GM13976 (cell line): ENCODE measurements around the gene RNH1.

Experiments
- DNase-seq: peaks from one replicate; pipeline ENCODE4 v3.0.0; 2012; ENCODE audit warnings: low spot score
- in situ Hi-C: fragments of 300-500 bp; cut with MboI; formaldehyde crosslinking; loops from one replicate; pipeline ENCODE4 v1.12.0; 2022; ENCODE audit warnings: low sequenced_read_pairs, mixed read lengths, inconsistent platforms; ENCODE audit not compliant: unreplicated experiment
- TF ChIP-seq, protein P1 (sequence below): IDR thresholded peaks from 2 replicates; pipeline ENCODE4 v1.5.1; 2012; ENCODE audit warnings: borderline replicate concordance, mild to moderate bottlenecking; ENCODE audit not compliant: insufficient read depth; ENCODE audit errors: extremely low read depth, missing control alignments, control extremely low read depth

Gene RNH1

DNA sequence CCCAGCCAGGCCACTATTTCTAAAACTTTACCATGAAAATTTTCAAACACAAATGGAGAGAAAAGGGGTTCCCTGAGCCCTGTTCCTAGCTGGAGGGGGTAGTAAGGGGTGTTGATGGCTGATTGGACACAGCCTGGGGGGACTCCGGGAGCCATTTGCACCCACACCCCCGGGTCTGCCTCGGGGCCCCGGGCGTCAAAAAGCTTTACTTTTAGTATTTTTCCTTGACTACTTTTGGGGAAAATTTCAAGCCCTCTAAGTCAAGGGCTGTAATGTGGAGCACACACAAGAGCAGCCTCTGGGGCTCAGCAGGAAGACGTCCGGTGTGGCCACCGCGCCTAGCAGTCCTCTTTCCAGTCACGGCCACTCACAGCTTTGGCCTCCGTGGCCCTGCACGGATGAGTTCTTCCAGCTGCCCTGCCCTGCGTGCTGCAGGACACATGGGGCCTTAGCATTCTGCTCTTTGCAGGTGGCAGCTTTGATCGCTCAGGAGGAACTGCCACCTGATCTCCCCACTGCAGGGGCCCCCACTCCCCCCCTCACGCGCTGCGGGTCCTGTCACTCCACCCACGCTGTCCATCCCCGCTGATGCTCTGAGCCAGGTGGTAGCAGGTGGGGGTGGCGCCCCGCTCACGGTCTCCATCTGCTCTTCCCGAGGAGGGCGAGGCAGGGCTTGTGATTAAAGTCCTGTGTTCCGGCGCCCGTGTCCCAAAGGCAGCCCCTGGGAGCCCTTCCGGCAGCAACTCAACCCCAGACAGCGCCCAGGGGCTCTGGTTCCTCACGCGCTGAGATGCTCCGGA is 14.4 kb downstream of the RNH1 start:
- in situ Hi-C loops = no loop called here
- TF ChIP-seq, protein P1, sequence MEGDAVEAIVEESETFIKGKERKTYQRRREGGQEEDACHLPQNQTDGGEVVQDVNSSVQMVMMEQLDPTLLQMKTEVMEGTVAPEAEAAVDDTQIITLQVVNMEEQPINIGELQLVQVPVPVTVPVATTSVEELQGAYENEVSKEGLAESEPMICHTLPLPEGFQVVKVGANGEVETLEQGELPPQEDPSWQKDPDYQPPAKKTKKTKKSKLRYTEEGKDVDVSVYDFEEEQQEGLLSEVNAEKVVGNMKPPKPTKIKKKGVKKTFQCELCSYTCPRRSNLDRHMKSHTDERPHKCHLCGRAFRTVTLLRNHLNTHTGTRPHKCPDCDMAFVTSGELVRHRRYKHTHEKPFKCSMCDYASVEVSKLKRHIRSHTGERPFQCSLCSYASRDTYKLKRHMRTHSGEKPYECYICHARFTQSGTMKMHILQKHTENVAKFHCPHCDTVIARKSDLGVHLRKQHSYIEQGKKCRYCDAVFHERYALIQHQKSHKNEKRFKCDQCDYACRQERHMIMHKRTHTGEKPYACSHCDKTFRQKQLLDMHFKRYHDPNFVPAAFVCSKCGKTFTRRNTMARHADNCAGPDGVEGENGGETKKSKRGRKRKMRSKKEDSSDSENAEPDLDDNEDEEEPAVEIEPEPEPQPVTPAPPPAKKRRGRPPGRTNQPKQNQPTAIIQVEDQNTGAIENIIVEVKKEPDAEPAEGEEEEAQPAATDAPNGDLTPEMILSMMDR = no peak
- no peak for DNase-seq

DNA sequence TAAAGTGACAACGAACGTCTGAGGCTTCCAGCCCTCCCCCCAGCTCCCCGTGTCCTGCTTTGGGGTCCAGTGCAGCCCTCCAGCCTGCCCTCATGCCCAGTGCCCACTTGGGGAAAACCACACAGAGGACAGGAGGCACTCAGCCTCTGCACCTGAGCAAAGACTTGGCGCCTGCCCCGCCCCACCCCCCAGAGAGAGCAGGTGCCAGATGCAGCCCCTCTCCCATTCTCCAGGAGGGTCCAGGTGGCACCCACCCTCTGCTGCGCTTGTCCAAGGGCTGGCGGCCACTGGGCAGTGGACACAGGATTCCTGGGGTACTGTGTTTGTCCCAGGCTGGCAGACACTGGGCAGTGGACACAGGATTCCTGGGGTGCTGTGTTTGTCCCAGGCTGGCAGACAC is 15.7 kb downstream of the RNH1 start:
- in situ Hi-C loops = no loop called here

DNA sequence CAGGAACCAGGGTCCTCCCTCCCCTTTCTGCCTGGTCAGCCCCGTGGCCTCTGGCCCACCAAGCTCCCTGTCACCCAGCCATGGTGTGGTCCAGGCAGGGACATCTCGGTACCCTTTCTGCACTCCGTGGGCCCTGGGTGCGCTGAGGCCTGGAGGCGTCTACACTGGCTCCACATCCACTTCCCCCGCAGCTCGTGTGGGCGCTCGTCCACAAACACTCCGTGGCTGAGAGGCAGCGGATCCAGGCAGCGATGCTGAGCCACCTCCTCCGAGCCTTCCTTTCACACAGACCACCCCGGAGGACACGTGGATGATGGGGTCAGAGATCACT is 16.1 kb downstream of the RNH1 start:
- in situ Hi-C loops = no loop called here
- DNase-seq = no peak
- TF ChIP-seq, protein P1 = no peak

More for the DNA sequence above, 15.7 kb downstream of the RNH1 start:
- no peak for DNase-seq
- TF ChIP-seq, protein P1 = no peak

DNA sequence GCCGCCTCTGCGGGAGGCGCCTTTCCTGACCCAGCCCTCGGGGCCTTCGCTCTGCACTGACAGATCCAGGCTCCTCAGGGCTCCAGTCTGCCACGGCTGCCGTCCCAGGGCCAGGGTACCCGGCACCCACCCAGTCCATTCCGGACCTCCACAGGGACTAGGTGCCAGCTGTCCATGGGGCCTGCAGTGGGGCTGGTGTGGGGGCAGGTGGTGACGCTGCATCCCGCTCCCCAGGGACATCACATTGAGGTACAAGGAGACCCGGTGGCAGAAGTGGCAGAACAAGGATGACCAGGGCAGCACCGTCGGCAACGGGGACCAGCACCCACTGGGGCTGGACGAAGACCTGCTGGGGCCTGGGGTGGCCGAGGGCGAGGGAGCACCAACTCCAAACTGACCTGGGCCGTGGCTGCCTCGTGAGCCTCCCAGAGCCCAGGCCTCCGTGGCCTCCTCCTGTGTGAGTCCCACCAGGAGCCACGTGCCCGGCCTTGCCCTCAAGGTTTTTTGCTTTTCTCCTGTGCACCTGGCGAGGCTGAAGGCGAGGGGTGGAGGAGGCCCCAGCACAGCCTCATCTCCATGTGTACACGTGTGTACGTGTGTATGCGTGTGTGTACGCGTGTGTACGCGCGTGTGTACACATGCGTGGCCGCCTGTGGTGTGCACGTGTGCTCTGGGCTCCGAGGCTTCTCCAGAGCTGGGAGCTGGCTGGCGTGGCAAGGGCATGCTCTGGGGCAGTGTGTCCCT is 16.7 kb downstream of the RNH1 start:
- in situ Hi-C loops = no loop called here
- TF ChIP-seq, protein P1 = no peak
- no peak for DNase-seq

DNA sequence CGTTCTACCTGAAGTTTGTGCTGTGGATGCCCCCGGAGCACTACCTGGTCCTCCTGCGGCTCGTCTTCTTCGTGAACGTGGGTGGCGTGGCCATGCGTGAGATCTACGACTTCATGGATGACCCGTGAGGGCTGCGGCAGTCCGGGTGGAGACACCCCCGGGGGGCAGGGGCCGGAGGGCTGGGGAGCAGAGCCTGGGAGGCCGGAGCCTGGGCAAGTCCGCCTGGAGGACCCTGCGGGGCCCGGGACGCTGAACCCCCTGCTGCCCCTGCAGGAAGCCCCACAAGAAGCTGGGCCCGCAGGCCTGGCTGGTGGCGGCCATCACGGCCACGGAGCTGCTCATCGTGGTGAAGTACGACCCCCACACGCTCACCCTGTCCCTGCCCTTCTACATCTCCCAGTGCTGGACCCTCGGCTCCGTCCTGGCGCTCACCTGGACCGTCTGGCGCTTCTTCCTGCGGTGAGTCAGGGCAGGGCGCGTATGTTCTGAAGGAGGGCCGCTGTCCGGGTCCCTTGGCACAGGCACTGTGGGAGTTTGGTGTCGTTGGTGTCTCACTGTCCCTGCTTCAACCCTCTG is 17.3 kb downstream of the RNH1 start:
- TF ChIP-seq, protein P1 = no peak
- no peak for DNase-seq
- in situ Hi-C loops = no loop called here

DNA sequence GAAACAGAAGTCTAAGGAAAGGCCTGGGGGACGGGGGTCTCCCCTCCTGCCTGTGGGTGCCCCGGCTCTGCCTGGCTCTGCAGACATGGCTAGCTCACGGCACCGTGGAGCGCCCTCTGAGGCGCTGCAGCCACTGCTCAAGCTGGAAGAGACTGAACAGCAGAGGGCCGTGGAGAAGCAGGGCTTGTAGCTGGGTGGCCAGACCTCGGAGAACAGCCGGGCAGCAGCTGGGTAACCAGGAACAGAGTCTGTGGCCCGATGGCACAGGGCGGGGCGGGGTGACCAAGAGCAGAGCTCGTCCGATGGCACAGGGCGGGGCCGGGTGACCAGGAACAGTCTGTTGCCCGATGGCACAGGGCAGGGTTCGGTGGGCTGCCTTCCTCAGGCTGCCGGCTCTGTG is 18.1 kb downstream of the RNH1 start:
- no peak for DNase-seq
- TF ChIP-seq, protein P1 = no peak
- in situ Hi-C loops = no loop called here
